HG02623 (cell line): ENCODE results near the gene SCAF1.
"Not testable (repeated sequence)": the region's sequence is repeated elsewhere in the genome, so short reads cannot be mapped to it uniquely, and the experiment has no call there.

Experiments used
- ATAC-seq: cut with Tn5 transposase; IDR thresholded peaks from one replicate; pipeline ENCODE4 v1.9.1; 2021; ENCODE audit warnings: moderate library complexity; ENCODE audit not compliant: unreplicated experiment

SCAF1 gene

DNA sequence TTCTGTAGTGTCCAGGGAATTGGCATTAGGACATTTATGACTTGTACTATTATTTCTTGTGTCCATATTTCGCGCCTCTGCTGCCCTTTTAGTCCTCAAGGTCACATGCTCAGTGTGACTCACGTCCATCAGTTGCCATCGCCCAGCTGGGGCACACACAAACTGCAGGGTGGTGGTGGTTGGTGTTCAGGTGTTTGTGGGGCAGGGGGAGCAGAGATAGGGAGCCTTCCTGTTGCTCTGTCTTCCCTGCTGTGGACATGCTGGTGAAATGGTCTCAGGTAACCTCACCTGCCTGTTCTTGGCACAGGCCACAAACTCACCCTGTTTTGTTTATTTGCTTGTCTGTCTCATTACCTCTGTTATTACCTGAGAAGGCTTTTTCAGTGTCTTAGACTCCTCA, 28.6 kb upstream of the SCAF1 start:
- ATAC-seq: no peak

DNA sequence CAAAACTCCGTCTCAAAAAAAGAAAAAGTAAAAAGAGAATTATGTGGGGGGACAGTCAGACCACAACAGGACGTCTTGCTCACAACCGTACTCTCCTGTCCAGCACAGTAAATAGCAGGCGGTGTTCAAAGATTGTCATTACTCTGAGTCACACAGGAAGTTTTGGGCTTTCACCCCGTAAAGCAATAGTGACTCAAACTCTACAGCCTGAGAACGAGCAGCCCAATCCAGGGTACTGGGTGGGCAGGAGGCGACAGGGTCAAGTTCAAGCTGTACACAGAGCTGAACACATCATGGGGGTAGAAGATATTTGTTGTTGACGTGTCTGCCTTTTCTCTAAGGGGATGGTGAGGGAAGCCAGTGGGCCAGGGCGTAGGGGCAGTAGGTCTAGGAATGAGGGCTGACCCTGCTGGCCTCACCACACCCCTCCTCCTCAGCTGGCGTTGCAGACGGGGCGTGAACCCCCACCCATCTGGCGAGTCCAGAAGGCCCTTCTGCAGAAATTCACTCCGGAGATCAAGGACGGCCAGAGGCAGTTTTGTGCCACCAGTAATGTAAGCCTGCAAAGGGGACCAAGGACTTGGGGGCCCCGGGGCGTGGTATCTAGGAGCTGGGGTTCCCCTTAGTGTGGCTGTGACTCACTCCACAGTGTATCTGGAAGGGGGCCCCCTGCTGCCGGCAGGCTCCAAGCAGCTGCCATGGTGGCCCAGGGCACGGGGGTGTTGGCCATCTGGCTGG, 27.7 kb upstream of the SCAF1 start:
- ATAC-seq: no peak

DNA sequence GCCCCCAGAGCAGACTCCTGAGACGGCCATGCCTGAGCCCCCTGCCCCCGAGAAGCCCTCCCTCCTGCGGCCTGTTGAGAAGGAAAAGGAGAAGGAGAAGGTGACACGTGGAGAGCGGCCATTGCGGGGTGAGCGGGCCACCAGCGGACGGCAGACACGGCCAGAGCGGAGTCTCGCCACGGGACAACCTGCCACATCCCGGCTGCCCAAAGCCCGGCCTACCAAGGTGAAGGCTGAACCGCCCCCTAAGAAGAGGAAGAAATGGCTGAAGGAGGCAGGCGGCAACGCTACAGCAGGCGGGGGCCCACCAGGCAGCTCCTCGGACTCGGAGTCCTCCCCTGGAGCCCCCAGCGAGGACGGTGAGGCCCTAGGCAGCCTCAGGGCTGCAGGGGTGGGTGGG, 26.1 kb upstream of the SCAF1 start:
- ATAC-seq: no peak

DNA sequence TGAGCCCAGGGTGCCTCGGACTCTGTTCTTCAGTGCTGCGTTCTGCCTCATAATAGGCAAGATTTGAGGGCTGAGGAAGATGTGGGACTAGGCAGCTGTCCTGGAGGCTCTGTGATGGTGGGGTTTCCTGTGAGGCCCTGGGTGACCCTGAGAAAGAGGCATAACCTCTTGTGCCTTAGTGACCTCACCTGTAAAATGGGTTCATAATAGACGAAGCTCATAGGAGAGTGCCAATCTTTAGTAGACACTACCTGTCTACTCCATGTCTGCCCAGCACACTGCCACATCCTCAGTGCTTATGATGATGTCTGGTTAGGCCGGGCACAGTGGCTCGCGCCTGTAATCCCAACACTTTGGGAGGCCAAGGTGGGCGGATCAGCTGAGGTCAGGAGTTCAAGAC, 25.5 kb upstream of the SCAF1 start:
- no peak for ATAC-seq

DNA sequence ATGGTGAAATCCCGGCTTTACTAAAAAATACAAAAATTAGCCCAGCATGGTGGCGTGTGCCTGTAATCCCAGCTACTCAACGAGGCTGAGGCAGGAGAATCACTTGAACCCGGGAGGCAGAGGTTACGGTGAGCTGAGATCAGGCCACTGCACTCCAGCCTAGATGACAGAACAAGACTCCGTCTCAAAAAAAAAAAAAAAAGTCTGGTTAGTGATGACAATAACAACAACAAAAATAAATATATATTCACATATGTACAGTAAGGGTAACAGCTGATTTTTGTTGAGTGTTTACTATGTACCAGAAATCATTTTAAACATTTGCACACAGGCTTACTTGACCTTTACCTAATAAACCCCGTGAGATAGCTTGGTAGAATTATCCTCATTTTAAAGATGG, 25.1 kb upstream of the SCAF1 start:
- no peak for ATAC-seq

DNA sequence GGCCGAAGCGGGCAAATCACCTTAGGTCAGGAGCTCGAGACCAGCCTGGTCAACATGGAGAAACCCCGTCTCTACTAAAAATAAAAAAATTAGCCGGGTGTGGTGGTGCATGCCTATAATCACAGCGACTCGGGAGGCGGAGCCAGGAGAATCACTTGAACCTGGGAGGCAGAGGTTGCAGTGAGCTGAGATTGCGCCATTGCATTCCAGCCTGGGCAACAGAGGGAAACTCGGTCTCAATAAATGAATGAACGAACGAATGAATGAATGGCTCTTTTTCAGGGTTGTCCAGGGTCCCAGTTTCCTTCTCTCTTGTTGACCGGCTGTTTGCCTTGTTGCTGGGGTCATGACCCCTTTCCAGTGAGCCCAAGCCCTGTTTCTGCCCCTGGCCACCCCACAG, 24.1 kb upstream of the SCAF1 start:
- not testable (repeated sequence) for ATAC-seq

DNA sequence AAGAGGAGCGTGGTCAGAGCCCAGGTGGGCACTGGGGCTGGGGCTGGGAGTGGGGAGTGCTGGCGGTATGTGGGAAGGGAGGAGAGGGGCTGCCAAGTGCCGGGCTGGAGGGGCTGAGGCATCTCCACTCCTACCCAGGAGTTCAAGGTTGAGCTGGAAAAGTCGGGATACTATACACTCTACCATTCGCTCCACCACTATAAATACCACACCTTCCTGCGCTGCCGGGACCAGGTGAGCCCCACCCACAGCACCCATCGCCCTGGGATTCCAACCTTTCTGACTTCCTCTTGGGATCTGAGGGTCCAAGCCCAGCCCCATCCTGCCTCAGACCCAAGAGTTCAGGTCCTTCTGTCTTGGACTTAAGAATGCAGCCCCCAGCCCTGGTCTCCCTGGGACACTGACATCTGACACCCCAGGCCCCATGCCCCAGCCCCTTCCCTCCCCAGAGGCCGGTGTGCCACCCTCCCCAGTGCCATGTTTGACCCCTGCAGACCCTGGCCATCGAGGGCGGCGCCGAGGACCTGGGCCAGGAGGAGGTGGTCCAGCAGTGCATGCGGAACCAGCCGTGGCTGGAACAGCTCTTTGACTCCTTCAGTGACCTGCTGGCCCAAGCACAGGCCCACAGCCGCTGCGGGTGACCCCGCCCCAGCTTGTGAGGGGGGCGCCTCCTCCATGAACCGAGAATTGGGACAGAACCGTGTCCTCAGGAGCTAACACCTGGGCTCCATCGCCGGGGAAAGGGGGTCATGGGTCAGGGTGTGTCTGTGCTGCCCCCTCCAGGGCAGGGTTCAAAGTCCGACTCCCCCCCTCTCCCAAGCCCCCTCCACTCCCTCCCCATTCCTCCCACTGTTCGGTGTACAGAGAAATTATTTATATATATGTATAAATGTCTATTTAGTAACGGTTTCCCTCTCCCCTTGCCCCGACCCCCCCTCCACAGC, 16.8 kb upstream of the SCAF1 start:
- ATAC-seq: no peak

DNA sequence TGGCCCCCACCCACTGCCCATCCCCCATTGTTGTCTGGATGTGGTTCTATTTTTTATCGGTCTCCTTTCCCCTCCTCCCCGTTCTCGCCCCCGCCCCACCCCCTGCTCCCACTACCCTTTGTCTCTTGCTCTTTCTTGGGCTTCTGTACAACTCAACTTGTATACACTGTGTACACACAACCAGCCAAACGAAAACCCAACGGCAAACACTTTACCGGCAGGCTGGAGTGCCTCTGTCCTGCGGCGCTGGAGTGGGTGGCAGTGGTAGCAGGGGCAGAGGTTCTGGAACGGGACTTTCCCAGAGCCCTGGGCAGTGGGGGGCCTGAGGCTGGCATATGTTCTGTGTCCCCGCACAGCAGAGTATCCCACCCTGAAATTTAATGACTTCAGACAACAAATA, 15.8 kb upstream of the SCAF1 start:
- ATAC-seq: no peak

DNA sequence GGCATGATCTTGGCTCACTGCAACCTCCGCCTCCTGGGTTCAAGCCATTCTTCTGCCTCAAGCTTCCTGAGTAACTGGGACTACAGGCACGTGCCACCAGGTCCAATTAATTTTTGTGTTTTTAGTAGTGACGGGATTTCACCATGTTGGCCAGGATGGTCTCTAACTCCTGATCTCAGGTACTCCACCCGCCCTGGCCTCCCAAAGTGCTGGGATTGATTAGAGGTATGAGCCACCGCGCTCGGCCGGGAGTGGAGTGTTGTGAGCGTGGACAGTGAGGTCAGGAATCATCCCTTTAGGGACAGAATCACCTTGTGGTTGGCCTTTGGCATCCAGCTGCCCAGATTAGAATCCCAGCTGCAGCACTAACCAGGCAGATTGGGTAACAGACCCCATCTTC, 12.3 kb upstream of the SCAF1 start:
- ATAC-seq: no peak

DNA sequence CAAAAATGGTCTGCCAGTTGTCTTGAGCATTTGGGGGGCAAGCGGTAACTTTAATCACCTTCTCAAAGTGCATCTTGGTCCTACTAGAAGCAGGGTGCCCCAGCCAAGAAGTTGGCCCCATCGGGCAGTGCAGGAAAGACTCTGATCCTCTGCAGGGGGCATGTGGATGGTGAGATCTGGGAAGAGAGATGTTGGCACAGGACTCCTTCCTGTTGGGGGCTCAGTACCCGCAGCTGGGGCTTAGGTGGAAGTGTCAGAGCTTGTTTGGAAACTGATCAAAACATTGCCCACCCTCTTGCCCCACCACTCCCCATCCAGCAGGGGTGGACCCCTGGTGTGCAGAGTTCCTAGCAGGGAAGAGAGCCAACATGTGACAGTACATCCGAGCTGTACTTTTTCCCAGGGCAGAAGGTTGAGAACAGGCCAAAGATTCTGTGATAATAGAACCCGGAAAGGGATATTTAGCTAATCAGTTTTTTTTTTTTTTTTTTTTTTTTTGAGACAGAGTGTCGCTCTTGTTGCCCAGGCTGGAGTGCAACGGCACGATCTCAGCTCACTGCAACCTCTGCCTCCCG, 10.9 kb upstream of the SCAF1 start:
- ATAC-seq: no peak

DNA sequence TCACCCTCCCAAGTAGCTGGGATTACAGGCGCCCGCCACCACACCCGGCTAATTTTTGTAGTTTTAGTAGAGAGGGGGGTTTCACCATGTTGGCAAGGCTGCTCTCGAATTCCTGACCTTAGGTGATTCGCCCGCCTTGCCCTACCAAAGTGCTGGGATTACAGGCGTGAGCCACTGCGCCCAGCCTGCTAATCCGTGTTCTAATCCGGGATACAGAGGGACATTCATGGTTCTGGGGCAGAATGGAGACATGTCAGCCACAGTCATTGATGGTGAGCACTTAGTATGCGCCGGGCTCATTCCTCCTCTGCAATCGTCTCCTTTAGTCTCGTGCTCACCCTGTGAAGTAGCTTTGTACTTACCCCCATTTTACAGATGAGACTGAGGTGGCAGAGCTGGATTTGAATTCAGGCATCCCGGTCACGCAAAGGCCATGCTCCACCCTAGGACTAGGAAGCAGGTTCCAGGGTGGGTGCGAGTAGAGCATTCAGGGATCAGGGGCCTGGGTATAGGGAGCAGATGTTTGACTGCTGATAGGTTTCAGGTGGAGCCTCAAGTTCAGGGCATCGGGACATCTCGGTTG, 10.3 kb upstream of the SCAF1 start:
- no peak for ATAC-seq

DNA sequence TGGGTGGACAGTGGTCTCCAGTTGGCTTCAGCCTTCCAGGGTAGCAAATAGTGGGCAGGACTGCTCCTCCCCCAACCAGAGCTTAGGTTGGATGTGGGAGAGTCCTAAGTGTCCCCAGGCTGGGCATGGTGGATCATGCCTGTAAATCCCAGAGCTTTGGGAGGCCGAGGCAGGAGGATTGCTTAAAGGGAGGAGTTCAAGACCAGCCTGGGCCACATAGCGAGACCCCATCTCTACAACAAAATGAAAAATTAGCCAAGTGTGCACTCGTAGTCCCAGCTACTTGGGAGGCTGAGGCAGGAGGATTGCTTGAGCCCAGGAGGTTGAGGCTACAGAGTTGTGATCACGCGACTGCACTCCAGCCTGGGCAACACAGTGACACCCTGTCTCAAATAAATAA, 9.4 kb upstream of the SCAF1 start:
- no peak for ATAC-seq

DNA sequence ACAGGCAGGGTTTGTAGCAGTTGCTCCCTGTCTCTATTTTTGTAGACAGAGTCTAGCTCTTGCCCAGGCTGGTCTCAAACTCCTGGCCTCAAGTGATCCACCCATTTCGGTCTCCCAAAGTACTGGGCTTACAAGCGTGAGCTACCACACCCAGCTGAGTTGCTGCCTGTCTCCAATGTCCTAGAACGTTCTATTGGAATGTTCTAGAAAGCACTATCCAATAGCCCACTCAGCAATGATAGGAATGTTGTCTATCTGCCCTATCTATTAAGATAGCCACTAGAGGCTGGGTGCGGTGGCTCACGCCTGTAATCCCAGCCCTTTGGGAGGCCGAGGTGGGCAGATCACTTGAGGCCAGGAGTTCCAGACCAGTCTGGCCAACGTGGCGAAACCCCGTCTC, 8.7 kb upstream of the SCAF1 start:
- not testable (repeated sequence) for ATAC-seq

DNA sequence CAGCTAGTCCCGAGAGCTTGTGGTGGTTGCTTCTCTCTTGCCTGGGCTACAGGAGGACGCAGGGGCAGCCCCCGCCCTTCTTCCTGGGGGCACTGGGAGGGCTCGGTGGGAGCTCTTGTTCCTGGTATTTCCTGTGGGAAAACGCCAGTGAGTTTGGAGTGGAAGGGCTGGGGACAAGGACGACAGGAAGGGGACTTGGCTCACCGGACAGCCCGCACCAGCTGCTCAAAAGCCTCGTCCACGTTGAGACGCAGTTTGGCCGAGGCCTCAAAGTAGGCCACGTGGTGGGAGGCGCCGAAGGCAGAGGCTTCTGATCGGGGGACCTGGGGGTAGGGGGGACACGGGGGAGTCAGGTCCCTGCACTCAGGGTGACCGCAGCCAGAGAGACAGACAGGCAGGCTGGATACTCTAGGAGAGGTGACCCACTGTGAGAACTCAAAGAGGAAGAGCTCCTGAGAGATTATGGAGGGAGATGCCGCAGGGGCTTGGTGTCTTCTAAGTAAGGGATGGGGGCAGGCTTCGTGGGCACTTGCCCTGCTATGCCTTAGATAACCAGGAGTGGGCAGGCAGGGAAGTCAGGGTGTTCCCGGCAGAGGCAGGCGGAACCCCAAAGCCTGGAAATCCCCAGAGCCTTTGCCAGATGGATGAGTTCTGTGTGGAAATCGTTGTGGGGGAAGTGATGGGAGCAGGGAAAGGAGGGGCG, 6.3 kb upstream of the SCAF1 start:
- ATAC-seq: no peak

DNA sequence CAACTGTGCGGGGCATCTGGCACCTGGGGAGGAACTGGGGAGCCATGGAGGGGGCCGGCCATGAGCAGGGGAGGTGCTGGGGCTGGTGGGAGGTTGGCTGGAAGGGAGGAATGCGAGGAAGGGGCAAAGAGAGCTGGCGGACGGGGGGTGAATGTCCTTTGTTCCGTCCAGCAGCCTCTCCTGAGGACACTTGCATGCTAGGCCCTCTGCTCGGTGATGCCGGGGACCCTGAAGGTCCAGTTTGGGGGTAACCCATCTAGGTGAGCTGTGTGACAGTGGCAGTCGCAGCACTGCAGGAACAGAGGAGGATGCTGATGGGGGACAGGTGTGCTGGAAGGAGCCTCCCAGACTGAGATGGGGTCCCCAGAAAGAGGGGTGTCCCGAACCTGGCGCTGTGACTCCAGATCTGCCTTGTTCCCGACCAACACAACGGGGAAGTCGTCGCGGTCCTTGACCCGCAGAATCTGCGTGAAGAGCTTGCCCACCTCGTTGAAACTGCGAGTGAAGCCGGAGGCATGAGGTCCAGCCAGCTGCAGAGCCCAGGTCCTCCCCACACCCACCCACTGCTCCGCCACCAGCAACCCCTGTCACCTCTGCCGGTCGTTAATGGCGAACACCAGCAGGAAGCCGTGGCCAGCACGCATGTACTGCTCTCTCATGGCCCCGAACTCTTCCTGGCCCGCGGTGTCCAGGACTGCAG, 5.6 kb upstream of the SCAF1 start:
- no peak for ATAC-seq

DNA sequence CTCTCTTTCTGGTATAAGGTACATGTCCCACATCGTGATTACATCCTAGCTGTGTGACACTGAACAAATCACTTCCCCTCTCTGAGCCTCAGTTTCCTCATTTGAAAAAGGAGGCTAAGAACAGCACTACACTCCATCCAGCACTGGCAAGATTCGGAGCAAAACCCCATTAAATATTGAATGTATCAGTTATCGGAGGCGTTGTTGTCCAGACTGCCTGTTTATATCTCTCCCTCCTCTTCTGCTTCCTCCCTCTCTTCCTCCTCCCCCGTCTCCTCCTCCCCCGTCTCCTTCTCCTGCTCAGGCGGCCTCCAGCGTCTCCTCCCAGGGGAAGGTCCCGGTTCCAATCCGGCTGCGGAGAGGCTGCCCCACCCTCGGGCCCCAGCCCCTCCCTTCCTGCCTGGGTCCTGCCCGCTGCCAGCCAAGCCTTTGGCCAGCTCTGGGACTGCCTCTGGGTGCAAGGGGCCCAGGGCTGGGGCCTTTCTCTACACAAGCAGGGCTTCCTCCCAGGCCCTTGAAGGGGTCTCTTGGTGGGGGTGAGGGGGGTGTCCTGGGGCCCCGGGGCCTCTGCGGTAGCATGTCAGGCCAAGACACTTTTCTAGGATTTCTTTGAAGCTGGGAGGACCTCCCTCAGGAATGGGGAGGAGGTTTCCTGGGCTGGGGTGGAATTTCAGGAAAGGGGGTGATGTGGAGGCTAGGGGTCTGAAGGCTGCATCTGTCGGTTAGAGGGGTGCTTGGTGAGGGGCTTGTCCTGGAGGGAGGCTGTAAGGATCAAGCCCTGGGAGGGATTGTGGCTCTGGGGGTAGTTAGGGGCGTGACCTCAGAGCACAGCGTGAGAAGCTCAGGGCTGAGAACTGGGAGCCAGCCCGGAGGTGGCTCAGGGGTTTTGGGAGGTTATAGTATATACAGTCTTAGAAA, 3.9 kb upstream of the SCAF1 start:
- ATAC-seq: no peak

DNA sequence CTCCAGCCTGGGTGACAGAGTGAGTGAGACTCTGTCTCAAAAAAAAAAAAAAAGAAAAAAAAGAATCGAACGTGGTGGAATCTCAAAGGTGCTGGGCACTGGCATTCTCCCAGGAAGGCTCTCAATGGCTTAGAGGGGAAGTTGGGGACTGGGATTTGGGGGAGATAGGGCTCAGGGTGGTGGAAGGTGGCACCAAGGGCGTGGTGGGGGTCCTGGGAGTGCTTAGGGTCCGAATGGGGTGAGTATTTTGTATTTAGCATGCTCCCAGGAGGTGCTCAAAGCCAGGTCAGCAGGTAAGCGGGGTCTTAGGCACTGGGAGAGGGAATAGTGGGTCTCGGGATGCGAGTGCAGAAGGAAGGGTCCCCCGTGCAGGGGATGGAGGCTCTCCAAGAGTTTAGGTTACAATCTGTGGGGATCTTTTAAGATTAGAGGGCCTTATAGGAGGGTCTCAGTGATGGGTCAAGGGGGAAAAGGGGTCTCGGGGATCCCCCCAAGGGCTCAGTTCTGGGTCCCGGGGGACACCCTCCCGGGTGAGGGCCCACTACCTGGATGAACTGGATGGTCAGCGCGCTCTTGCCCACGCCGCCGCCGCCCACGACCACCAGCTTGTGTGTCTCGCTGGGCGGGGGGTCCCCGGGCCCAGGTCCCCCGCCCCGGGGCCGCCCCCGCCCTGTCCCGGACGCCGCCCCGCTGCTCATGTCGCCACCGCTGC, 2.5 kb upstream of the SCAF1 start:
- no peak for ATAC-seq

DNA sequence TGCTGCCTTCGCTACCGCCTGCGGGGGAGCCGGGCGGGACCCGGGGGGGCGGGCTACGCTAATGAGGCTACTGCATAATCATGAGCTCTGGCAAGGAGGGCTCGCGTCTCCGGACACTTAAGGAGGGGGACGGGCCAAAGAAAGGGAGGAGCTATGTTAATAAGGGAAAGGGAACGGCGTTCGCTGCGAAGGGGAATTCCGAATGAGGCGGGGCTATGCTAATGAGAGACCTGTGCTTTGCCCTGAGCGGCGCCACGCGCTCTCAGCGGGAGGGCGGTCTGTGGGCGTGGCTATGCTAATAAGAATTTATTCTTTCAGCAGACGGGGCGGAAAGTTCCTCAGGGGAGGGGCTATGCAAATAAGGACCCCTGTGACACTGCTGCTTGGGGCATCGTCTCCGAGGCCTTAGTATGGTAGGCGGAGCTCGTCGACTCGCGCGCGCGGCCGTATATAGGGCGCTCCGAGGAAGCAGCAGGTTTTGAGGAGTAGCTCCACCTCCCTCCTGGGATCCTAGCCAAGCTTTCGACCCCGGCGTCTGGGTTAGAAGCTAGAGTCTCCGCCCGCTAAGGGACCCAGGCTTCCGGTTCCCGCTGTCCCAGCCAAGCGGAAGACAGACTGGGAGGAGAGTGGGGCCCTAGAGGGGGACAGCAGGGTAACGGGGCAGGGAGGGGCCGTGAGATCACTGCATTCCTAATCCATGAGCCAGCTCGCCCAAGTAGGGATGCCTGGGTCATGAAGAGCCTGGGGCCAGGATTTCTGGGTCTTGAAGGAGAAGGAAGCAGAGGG, 1.7 kb upstream of the SCAF1 start, which contains the start of gene RRAS:
TSS of gene RRAS (minus strand) at position 31 of the 786 bp plus-strand sequence. CDS start 45 bp downstream, outside the sequence.
- ATAC-seq: peak; percentile 43
